NB4 (cell line): ENCODE measurements around the gene NOC3L.
"Not testable (repeated sequence)": the region's sequence is repeated elsewhere in the genome, so short reads cannot be mapped to it uniquely, and the experiment has no call there.

ENCODE experiments used
- DNase-seq: peaks from one replicate; pipeline ENCODE4 v3.0.0; 2010; ENCODE audit warnings: low read depth
- H3K4me3 ChIP-seq: one replicate; pipeline ENCODE4 v1.5.1; 2011; ENCODE audit warnings: mild to moderate bottlenecking, low read depth, low read length, moderate library complexity
- CTCF ChIP-seq: IDR thresholded peaks from one replicate; pipeline ENCODE4 v1.5.1; 2012; ENCODE audit warnings: low read depth, low read length
- MAX ChIP-seq: IDR thresholded peaks from 2 replicates; pipeline ENCODE4 v1.6.1; 2011; ENCODE audit warnings: low read depth, low read length
- MYC ChIP-seq: IDR thresholded peaks from 2 replicates; pipeline ENCODE4 v1.6.1; 2011; ENCODE audit warnings: low read depth, low read length
- POLR2A ChIP-seq: IDR thresholded peaks from 2 replicates; pipeline ENCODE4 v1.6.1; 2011; ENCODE audit warnings: mild to moderate bottlenecking; ENCODE audit not compliant: insufficient read length; ENCODE audit errors: extremely low read depth

Gene NOC3L

GRCh38 chr10:94397549-94398370 lies 35.0 kb upstream of the NOC3L start:
- DNase-seq = no peak
- H3K4me3 ChIP-seq = no peak overlapping the region
- TF ChIP-seq CTCF (no peak), MYC (no peak), MAX (no peak), POLR2A (no peak)

GRCh38 chr10:94392117-94392516 lies 29.4 kb upstream of the NOC3L start:
- DNase-seq, H3K4me3 ChIP-seq: not testable (repeated sequence)

GRCh38 chr10:94385733-94386132 lies 23.0 kb upstream of the NOC3L start:
- H3K4me3 ChIP-seq, DNase-seq: not testable (repeated sequence)

- peak; percentile 82 for DNase-seq
- H3K4me3 ChIP-seq = no peak overlapping the region
- TF ChIP-seq POLR2A (no peak), MAX (peak; percentile 9; the same call in 1 of the 2 replicates), MYC (0 out of 2 replicates have a peak, but pooled peaks have one; percentile 47)
These were observed 20.8 kb upstream of the NOC3L start for GRCh38 chr10:94383530-94383929.

- no peak for DNase-seq
- H3K4me3 ChIP-seq = no peak overlapping the region
- TF ChIP-seq POLR2A (no peak), MAX (no peak), MYC (no peak), CTCF (no peak)
These were observed 14.1 kb upstream of the NOC3L start for GRCh38 chr10:94376865-94377264.

GRCh38 chr10:94375374-94375773 lies 12.6 kb upstream of the NOC3L start:
- no peak for TF ChIP-seq MYC
- no peak for TF ChIP-seq CTCF
- no peak for TF ChIP-seq POLR2A
- no peak for TF ChIP-seq MAX
- no peak for DNase-seq
- H3K4me3 ChIP-seq = no peak overlapping the region

GRCh38 chr10:94370501-94370900 lies 7.8 kb upstream of the NOC3L start:
- no peak overlapping the region for H3K4me3 ChIP-seq
- DNase-seq = no peak
- TF ChIP-seq MYC = no peak
- no peak for TF ChIP-seq MAX
- no peak for TF ChIP-seq POLR2A
- TF ChIP-seq CTCF = no peak
